Anterior cingulate cortex (tissue), 58 donors: ENCODE data around the gene CPA2.
A peak's percentile ranks its signal among the peaks of the same experiment; 100 is the strongest.
"Not testable (repeated sequence)": the region's sequence is repeated elsewhere in the genome, so short reads cannot be mapped to it uniquely, and the experiment has no call there.

Experiments
- DNase-seq, 58 donors: peaks; one replicate each; lab custom pipeline; 2025; lab: John Stamatoyannopoulos, UW

CPA2 gene

DNA sequence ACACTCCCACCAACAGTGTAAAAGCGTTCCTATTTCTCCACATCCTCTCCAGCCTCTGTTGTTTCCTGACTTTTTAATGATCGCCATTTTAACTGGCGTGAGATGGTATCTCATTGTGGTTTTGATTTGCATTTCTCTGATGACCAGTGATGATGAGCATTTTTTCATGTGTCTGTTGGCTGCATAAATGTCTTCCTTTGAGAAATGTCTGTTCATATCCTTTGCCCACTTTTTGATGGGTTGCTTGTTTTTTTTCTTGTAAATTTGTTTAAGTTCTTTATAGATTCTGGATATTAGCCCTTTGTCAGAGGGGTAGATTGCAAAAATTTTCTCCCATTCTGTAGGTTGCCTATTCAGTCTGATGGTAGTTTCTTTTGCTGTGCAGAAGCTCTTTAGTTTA, 17.0 kb upstream of the CPA2 start:
- not testable (repeated sequence) for DNase-seq

DNA sequence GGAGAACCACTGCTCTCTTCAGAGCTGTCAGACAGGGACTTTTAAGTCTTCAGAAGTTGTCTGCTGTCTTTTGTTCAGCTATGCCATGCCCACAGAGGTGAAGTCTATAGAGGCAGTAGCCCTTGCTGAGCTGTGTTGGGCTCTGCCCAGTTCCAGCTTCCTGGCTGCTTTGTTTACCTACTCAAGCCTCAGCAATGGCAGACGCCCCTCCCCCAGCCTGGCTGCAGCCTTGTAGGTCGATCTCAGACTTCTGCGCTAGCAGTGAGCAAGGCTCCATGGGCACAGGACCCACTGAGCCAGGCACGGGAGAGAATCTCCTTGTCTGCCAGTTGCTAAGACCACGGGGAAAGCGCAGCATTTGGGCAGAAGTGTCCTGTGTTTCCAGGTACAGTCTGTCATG, 12.1 kb upstream of the CPA2 start:
- DNase-seq: no peak

DNA sequence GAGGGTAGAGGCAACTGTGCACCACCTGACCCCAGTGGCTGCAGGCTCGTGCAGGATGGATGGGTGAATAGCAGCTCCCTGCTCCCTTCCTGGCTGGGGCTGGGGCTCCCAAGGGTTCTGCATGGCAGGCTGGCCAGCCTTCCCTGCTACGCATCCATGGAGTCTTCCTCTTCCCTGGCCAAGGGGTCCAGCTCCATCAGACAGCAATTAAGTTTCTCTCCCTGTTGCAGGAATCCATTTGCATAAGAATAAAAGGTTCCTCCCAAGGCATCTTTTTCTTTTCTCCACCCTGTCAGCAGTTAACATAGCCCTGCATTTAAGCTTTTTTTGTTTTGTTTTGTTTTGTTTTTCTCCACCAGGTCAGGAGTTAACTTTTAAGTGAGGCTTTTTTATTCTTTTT, 10.0 kb upstream of the CPA2 start:
- no peak for DNase-seq

DNA sequence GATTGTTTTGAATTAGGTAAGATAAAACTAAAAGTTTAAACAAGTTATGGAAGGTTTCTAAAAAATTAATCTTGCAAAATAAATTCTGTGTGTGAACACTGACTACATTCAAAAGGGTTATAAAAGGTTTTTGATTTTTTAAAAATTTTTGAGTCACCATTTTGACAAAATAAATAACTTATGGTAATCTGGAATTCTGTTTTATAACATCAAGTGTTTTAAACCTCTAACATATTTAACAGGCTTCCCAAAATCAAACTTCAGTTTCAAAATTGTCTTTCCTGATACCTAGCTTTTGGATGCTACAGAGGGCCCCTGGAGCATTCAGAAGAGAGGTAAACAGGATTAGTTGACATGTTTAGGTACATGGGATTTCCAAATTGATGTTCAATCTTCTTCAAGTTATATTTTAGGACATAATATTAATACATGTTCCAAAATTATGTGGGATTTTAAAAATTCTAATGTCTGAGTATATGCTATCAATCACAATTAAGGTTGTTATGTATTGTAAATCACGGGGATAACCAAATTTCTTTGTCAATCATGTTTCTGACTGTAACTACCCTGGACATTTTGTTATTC, 8.1 kb upstream of the CPA2 start:
- DNase-seq: no peak

DNA sequence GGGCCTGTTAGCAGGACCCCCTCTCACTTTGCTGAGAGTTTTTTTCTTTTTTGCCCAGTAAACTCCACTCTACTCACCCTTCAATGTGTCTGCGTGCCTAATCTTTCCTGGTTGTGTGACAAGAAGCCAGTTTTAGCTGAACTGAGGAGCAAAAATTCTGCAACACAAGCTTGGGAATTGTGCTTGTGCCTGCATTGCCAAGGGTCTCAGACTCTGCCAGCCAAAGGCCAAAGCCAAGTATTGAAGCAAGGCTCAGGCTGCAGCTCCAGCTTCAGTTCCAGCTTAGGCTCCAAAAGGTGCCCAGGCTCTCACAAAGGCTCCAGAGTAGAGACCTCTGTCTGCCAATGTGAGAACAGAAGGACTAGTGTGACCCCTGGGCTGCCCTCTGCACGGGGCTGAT, 4.2 kb upstream of the CPA2 start:
- DNase-seq: peak in 15 of 58 donors; percentile 8 to 55 (median 21)

DNA sequence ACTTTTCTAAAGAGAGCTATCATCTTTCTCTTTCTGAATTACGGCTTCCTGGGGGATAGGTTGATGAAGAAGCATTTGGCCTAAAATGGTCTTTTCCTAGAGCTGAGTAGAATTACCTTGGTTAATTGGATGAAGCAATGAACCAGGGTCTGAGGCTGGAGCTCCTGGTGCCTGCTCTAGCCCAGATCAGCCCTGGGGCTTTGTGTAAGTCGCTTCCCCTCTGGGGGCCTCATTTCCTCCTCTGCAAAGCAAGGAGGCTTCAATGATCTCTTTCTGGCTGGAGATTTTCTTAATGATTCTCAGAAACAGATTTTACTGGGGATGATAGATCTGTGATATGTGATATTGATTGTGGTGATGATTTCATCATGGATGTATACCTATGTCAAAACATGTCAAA, 3.5 kb upstream of the CPA2 start:
- DNase-seq: no peak

DNA sequence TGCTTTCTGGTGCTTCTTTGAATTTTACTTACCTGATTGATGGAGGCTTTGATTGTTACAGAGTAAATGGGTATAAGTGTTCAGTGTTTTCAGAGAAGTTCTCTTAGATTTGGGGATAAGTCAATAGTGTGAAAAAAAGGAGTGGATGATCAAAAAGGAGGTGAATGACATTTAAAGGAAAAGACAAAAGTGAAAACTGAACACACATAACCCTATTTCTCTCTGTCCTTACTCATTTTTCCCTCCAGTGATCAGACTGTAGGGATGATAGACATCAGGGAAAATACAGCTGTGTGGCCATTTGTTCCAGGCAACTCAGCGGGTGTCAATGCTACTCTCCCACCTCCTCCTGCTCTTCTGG, 278 bp downstream of the CPA2 start:
- DNase-seq: no peak

DNA sequence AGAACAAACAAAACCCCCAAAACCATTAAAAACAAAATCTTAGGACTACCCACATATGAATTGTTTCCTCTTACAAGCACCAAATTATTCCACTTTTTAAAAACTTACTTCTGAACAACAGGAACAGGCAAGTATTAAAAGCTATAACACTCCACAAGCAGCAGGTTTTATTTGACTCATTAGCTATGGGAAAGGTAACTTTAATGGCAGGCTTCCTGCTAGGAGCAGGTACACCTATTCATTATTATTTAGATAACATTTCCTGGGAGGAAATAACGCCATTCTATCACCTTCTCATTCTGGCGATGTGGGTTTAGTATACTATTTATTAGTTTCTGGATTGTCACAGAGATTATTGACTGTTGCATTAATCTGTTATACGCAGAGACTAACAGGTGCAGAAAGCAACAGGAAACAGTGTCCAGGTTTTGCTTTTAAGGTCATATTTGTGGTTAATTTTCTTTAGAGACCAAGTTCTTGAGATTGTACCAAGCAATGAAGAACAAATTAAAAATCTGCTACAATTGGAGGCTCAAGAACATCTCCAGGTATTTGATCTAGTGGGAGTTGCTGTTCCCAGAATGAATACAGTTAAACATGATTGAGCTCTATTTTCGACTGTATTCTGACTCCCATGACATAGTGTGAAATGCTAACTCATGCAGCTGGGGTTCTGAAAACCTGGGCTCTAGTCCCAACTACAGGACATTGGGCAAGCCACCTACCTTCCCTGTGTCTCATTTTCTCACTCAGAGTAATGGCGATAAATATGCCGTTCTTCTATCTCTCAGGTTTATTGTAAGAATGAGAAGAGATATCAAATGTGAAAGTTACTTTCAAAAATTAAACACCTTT, 2.0 kb downstream of the CPA2 start:
- no peak for DNase-seq

DNA sequence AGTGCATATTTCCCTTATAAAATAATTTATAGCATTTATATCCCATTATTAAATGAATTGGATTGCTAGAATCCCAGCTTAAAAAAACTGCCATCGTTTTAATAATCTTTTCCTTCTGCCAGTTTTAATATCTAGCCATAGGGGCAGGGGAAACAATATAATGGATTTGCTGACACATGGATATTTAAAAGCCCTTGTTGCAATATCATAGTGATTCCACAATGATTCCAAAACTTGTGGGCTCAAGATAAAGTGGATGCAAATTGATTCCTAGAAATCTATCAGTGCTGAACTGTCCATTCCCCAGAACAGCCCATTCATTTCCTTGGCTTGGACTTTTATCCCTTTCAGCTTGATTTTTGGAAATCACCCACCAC, 2.6 kb downstream of the CPA2 start:
- DNase-seq: no peak

DNA sequence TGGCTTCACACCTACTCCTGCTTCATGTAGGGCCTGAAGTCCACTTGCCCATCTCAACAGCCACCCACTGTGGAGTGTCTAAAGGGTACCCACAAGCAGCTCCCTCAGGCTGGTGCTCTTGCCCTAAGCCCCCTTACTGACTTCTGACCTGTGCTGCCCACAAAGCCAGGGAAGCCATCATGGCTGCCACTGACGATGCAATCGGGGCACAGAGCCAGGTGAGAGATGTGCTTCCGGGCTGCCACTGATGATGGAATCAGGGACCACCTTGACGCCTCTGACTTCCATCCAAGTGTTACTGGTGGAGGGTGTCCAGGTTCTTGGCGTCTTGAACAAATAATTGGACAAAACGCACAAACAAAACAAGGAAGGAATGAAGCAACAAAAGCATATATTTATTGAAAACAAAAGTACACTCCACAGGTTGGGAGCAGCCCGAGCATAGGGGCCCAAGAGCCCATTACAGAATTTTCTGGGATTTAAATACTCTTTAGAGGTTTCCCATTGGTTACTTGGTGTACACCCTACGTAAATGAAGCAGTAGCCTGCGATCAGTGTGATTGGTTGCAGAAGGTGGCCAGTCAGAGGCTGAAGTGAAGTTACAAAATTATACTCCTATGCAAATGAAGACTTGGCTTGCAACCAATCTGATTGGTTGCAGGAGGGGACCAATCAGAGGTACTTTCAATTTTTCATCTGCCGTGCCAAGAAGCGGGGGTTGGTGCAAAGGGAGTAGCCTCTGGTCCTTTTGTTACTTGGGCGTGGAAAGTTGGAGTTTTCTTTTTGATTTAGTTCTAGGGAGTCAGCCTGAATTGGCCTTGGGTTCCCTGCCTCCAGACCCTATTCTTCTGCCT, 4.5 kb downstream of the CPA2 start:
- no peak for DNase-seq

DNA sequence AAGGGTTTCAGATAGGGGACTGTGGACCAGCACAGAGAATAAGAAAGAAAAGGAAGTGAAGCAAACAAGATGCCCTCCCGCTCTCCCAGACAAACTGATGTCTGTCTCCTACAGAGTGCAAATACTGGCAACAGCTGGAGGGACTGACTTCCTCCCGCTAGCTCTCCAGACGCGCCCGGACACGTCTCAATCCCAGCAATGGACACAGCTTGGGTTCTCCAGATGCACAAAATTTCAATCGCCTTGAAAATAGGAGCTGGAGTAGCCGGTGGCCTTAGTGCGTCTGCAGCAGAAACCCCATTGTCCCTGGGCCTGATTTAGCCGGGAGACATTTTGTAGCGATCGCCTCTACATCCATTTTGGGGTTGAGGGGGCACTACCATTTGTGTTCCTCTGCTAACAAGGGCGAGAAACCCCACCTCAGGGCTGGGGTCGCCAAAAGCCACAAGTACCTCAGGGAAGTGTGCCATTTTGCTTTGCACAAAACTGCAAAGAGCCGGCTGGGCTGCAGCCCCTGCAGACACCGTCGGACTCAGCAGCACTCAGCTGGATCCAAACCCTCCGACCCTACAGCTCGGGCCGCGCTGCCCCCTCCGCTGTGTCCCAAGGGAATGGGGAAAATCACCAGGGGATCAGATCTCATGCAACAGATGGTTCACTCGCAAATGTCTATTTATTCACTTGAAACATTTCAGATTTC, 5.9 kb downstream of the CPA2 start:
- DNase-seq: peak in 7 of 58 donors; percentile 6 to 34 (median 22)

DNA sequence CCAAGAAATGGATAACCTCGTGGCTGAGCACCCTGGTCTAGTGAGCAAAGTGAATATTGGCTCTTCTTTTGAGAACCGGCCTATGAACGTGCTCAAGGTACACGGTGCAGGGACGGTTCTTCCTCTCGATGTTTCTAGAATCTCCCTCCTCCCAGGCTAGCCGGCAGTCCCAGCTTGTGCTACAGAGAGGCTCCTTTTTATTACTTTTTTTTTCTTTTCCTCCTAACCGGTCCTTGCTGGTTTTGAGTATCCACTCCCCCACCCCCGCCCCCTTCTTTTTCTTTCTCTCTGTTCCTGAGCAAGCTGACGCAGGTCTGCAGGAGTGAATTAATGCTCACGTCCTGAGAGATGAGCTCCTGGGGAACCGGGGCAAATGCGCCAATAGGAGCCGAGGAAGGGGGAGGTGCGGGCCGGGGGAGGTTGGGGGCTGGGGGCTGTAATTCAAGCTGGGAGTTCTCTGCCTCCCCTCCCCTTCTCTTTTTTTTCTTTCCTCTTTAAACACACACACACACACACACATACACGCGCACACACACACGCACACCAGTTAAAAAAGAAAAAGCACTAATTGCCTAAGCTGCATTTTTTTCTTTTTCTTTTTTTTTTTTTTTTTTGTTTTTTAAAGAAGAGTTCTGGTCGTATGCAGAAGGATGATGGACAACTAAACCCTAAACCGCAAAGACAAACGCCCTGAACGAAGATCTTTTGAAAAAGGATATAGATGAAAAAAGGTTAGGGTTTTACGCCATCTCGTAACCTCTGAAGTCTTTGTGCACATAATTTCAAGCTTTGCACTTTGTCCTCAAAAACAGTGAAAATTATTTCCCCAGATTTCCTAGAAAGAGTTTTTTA, 6.6 kb downstream of the CPA2 start:
- peak in 26 of 58 donors; percentile 6 to 71 (median 29) for DNase-seq

DNA sequence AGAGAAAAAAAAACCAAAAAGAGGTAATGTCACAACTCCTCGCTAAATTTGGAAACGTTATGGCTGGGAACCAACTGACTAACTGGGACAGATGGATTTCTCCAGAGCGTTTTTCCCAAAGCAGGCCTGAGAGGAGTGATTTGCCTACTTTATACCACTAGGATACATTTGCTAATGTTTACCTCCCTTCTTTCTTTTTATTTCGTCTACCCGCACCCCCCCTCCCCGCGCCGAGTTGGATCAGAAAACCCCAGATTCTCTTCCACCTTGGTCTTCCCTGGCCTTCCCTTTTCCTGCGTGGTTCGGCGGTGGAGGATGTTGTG, 7.2 kb downstream of the CPA2 start:
- DNase-seq: peak in 5 of 58 donors; percentile 4 to 34 (median 12)

DNA sequence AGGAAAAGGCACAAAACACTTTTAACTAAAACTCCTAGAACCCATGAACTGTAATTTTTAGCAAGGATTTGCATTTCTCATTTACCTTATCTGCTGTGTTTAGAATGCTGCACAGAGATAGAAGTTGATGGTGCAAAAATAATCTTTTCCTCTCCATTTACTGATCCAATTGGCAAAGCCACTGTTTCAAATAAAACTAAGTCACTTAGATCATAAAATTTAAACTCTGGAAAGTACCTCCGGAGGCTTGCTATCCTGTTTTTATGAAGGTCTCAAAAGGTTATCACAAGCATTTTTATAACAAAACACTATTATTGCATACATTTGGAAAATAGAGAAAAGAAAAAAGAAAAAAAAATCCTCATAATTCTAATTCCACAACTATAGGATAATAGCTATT, 7.6 kb downstream of the CPA2 start:
- DNase-seq: no peak

DNA sequence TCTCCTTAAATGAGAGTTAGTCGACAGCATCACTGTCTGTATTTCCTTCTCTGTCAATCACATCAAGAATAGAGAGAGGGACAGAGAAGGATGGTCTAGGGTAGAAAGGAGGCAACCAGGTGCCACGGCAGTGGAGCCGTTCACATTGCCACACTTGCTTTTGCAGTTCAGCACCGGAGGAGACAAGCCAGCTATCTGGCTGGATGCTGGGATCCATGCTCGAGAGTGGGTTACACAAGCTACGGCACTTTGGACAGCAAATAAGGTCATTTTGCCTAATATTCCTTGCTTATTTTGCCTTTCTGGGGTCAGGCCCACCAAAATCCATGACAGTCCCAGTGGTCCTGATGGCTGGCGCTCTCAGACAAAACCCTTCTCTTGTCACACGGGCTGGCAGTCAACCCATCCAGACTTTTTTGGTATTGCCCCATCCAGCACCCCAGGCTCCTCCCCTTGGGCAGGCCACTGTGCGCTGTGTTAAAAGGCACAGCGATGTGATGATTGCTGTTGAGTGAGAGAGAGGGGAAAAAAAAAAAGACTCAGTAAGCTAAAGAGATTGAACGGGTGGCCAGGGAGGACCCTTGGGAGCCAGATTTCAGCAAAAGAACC, 8.4 kb downstream of the CPA2 start:
- DNase-seq: no peak

DNA sequence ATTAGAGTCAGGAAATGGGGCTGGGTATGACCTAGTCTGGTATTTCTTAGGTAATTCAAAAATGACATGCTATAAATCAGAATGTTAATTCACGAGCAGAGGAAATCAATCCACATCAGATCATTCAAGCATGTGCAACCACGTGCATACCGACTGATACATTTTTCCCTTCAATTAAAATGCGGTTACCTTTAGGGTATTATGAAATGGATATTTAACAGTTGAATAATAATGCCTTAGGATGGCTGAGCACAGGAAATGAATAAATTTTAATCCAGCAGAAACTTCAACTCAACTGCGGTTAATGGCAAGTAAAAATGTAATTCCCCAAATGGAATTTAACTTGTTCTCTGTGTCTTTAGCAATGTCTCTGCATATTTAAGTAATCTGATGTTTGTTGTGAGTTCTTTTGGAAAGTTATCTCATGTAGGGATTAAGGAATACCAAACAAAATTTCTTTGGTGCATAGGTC, 9.2 kb downstream of the CPA2 start:
- DNase-seq: no peak

DNA sequence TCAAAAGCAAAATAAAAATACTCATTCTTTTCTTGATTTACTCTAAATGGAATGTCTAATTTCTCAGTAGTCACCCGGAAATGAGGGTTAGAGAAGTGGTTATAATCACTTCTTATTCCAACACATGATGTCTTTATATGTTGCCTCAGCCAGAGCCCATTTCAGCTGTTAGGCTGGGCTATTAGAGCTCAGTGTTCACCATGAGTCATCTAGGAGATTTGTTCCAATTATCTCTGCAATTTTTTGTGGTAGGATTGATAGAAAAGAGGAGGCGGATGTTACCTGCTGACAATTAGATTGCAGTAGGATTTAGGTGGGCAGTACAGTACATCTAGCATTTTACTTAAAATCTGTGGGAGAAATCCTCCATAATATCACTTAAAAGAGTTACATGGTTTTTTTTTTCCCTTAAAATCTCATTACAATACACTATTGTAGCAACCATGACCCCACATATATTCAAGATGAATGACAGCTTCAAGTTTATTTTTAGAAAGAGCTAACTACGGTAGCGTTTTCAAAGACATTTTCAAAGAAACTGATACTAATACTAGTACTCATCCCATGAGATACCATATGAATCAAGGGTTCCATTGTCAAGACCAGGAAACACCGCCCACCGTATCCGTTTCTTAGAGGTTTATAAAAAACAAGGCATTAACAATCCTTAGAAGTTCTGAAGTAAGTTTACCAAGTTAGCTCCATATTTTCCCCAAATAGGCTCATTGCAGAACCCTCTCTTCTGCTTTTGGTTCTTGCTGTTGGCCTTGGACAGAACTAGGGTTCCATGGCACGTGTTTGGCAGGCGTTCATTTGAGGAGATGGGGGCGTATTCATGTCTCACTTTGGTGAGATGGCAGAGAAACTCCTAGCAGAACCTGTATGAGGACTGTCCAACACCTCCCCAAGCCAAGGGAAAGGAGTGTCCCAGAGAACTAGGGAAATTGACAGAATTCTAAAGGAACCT, 10.4 kb downstream of the CPA2 start:
- DNase-seq: no peak
